NCI-H526 treated with DMSO at 0.1 percent for 48 hours (cell line): ENCODE results near the gene KCNA10.

ENCODE experiments used
- DNase-seq: peaks from one replicate; lab custom pipeline; 2025; lab: John Stamatoyannopoulos, UW

Gene KCNA10

GRCh38 chr1:110498270-110498669 lies 20.7 kb downstream of the KCNA10 start:
- no peak for DNase-seq

DNA sequence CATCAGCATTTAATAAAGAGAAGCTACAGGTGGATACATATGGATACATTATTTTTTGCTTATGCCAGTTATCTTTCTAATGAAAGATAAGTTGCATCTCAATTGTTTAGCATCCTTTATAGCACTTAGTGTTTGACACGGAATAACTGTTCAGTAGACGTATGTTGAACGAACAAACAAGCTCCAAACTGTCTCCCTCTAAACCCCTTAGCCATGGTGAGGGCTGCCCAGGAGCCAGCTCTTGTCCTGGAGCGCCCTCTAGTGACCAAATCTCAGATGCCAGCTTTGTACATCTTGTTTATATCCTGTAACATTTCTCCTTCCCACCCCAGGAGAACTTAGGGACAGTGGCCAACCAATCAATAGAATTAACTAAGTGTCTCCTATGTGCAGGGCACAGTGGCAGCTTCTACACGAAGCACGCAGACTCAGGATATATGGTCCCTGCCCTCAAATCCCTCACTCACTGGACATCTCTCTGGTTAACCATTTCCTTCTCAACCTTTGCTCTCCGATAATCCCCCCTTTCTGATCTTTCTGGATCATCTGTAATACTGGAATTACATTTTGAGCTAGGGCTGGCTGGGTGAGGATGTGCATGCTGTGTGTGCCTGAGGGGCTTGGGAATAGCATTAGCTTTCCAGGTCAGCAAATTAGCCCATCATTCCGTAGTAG lies 22.9 kb downstream of the KCNA10 start:
- DNase-seq = peak; percentile 77

DNA sequence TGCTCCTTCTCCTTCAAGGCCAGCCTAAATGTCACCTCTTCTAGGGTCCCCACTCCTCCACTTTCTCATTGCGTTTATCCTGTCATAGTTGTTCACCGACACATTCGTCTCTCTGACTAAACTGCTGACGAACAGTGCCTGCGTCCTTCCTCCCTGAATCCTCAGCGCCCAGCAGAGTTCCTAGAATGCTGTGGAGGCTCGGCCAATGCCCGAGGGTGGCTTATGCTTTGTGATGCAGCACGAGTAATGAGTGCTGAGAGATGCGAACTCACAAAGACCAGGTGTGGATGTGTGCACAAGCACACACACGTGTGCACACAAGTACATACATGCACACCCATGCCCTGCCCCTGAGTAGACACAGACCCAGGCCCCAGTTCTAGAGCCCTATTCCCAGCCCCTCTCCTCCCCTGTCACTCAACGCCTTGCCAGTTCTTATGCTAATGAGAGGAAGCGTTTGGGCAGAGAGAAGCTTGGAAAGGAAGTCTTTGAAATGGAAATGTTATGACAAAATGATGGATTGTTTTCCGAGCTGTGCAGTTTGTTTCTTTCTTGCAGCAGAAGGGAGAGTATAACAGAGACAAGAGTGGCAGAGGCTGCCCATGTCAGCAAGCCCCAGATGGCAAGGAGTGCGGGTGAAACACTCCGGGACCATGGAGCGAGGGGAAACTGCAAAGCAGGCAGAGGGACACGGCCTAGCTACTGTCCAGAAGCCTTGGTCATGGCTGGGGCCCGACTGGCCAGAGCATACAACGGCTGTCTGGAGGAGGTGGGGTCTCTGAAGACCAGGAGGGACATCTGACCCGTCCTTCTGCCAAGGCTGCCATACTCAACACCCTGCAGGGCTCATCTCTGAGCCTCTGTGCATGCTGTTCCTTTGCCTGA lies 24.2 kb downstream of the KCNA10 start:
- no peak for DNase-seq

- DNase-seq = no peak
These were observed 24.9 kb downstream of the KCNA10 start for GRCh38 chr1:110494036-110494435.

- no peak for DNase-seq
These were observed 25.8 kb downstream of the KCNA10 start for GRCh38 chr1:110493059-110493699.

DNA sequence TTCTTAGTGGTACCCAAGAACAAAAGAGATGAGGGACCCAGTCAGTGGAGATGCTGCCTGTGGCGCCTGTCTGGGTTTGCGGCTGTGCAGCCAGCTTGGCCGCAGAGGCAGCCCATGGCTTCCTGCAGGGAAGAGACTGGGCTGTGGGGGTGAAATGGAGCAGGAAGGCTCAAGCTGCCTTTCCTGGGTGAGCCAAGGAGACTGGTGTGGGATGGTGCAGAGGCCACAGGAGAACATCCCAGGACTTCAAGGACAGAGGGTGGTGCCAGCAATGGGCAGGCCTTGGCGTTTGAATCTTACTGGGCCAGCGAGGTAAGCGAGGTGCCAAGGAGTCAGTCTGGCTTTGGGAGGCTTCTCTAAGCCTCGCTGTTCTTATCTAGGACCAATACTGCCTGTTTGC lies 26.4 kb downstream of the KCNA10 start:
- DNase-seq = no peak

DNA sequence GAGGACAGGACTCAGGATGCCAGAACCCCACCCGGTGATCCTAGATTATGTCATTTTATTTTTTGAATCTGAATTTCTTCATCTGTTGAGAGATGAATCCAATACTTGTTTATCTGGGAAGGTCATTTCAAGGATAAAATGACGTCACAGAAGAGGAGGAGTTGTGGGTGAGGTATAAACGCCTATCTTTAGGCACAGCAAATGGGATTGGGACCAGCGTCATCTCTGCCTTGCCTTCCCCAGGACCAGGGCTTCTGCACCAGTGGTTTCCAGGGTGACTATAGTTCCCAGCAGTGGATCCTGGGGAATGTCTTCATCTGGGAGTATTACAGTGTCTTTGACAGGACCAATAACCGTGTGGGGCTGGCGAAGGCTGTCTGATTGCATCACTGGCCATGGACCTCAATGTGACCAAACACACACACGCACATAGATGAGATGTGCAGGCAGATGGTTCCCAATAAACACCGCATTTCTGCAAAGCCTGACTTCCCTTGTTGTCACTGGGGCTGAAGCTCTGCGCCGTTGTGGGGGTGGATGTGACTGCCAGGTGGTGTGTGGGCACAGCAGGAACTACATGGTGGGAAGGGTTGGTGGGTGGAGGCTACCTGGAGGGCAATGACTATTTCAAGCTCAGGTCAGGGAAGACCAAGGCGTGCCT lies 28.1 kb downstream of the KCNA10 start:
- no peak for DNase-seq

- DNase-seq = no peak
These were observed 28.9 kb downstream of the KCNA10 start for GRCh38 chr1:110489973-110490542.

DNA sequence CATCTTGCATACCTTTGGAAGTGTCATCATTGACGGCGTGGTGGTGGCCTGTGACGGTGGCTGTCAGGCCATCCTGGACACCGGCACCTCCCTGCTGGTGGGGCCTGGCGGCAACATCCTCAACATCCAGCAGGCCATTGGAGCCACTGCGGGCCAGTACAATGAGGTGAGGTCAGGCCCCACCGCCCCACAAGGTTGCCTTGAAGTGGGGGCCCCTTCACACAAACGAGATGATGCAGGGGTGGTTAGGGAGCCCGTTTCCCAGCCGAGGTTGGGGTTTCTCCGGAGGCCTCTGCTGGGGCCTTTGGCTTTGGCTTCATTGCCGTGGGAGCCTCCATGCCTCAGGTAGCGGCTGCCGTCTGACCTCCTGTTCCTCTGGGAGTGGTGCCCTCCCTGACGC lies 29.6 kb downstream of the KCNA10 start:
- no peak for DNase-seq

DNA sequence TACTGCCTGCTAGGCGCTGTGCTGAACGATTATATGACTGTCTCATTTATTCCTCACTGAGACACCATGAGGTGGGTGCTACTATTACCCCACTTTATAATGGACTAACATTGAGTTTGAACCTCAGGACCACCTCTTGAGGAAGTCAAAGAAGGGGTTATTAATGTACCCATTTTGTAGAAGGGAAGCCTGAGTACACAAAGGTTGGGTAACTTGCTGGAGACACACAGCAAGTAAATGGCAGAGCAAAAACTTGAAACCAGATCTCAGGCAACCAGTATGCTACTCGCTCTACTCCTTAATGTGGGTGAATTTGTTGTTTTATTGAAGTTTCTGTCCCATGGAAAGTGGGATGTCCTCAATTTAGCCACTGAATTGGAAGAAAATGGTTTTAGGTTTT lies 30.1 kb downstream of the KCNA10 start:
- no peak for DNase-seq

GRCh38 chr1:110488161-110488560 lies 30.8 kb downstream of the KCNA10 start:
- no peak for DNase-seq

GRCh38 chr1:110487726-110488125 lies 31.2 kb downstream of the KCNA10 start:
- no peak for DNase-seq

GRCh38 chr1:110485725-110486124 lies 33.2 kb downstream of the KCNA10 start:
- DNase-seq = no peak

DNA sequence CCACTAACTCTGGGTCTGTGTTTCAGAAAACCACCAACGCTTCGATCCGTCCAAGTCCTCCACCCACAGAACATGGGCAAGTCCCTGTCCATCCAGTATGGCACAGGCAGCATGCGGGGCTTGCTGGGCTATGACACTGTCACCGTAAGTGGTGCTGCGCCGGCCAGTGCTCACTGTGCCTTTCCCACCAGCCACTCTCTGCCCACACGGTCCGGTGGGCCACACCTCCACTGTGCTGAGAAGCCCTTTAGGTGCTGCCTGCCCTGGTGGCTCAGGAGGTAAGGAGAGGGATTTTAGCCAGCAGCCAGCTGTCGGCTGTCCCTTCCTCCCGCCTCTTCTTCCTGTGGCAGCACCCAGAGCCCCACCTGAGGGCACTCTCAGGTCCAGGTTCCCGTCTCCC lies 34.2 kb downstream of the KCNA10 start:
- DNase-seq = no peak

DNA sequence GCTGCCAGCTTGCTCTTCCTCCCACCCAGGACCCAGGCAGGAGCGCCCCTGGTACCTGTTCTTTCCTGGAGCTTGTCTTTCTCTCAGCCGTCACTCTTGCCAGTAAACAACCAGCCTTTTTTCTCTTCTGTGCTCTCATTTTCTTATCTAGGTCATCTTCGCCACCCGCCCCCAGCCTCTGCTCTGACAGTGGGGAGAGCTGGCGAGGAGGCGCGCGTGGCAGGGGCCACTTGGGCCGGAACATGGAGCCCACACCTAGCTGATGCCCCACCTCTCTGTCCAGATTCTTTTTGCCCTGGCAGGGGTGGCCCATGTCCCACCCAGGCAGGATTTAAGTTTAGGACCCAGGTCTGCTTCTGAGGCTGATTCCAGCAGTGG lies 35.7 kb downstream of the KCNA10 start:
- DNase-seq = no peak

DNA sequence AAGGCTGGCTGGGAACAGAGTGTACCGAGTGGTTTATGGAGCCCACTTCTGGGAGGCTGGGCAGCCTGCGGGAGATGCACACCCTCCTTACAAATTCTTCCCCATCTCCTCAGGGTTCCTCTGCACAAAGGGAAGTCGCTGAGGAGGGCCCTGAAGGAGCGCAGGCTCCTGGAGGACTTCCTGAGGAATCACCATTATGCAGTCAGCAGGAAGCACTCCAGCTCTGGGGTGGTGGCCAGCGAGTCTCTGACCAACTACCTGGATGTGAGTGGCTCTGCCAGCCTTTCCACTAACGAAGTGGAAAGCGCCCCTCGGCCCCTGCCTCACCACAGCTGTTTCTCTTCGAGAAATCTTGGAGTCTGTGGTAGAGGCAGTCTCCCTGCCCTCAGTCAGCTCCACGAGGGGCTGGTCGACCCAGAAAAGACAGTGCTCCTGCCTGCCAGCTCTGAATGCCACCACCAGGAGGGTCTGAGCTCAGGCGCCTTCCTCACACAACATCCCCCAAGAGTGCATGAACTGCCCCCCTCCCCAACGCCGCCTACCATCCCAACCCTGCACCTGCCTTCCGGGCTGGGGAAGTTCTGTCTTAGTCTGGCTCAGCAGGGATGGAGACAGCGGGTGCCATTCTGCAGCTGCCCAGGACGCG lies 36.2 kb downstream of the KCNA10 start:
- DNase-seq = no peak

- no peak for DNase-seq
These were observed 36.9 kb downstream of the KCNA10 start for GRCh38 chr1:110481968-110482623.

DNA sequence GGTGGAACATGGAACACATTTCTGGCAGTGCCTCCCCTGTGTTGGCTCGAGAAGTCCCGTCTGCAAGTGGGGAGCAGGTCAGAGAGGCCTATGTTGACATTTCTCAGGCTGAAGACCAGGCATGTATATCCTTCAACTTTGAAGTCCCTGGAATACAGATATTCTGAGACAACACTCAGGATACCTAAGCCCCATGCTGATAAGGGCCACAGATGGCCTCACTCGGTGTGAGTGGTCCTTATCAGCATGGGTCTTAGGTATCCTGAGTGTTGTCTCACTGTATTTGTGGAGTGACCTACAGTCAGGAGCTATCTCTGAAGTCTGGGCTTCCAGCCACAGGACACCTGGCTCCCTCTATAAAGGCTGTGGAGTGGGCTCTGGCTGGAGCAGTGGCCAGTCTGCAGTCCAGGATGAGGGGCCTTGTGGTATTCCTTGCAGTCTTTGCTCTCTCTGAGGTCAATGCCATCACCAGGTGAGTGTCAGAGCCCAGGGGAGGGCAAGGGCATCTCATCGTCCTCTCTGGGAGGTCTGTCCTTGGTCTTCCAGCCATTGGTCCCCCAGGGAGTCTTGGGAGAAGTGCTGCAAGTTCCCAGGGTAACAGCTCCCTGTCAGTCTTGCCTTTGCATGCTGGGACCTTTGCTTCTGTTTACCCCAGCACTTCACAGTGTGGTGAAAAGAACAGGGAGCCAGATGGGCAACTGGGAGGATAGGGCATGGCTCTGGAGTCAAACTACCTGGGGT lies 38.4 kb downstream of the KCNA10 start:
- DNase-seq = no peak

DNA sequence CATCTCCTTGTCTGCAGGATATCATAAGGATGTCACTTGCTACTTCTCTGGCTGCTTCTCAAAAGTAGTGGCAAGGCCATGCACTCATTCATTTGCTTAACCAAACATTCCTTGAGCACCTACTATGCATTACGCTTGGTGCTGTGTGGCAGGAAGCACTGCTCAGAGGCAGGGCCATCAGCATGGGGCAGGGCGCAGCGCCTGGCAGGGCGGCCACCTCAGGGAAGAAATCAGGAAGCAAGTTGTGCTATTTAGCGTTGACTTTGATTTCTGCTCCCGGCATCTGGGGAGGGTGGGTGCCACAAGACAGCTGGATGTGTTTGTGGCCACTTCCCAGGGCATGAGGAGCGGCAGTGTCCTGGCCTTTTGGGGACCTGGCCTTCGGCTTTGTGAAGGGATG lies 40.1 kb downstream of the KCNA10 start:
- no peak for DNase-seq

- no peak for DNase-seq
These were observed 40.9 kb downstream of the KCNA10 start for GRCh38 chr1:110477967-110478640.
